Nucleus accumbens (tissue), 56 donors: ENCODE results near the gene NNMT.
"Not testable (repeated sequence)": the region's sequence is repeated elsewhere in the genome, so short reads cannot be mapped to it uniquely, and the experiment has no call there.

Source experiments
- DNase-seq, 56 donors: peaks; one replicate each; lab custom pipeline; 2025; lab: John Stamatoyannopoulos, UW

The NNMT gene

GRCh38 chr11:114304969-114305368 is 8.8 kb downstream of the NNMT start:
- DNase-seq, result no peak

DNA sequence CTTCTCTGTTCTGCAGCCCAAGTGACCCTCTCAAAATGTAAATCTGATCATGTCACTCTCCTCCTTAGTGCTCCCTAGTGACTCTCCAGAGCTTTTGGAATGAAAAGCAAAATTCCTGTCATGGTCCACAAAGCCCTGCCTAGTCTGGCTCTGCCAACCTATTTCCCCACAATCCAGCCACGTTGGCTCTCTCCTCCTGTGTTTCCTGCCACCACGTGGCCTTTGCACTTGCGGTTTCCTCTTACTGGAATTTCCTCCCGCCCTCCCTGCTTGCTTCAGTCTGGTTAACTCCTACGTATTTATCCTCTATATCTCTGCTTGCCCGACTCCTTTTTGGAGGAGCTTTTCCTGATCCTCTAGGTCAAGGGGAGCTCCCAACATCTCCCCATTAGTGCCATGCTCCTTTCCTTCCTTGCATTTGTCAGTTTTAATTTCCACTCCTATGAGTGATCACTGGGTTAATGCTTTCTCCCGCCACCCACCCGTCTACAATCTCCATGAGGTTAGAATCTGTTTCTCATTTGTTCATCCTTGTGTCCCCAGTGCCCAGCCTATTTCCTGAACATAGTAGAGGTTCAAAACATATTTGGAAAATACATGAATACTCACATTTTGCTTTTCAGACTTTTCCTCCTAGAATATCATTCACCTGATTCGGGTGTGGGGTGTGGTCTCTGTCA is 11.5 kb downstream of the NNMT start:
- DNase-seq, result no peak

GRCh38 chr11:114308689-114309089 is 12.5 kb downstream of the NNMT start:
- DNase-seq, result no peak

DNA sequence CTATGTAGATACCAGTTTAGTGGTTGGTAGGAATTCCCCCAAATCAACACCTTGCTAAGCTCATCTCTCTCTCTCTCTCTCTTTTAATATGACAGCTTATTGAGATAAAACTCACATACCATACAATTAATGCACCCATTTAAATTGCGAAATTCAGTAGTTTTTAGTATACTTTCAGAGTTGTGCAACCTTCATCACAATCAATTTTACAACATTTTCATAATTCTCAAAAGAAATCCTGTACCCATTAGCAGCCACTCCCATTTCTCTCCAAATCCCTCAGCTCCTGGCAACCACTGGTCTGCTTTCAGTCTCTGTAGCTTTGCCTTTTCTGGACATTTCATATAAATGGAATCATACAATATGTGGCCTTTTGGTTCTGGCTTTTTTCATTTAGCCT is 13.3 kb downstream of the NNMT start:
- DNase-seq, result no peak

DNA sequence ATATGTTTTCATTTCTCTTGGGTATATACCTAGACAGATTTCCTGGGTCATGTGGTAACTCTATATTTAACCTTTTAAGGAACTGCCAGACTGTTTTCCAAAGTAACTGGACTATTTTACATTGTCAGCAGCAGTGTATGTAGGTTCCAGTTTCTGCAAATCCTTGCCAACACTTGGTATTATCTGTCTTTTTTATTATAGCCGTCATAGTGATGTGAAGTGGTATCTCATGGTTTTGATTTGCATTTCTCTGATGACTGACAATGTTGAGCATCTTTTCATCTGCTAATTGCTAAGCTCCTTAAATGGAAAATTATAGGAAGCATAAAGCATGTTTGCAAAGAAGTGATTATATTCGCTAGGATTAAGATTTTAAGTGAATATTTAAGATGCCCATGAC is 13.9 kb downstream of the NNMT start:
- DNase-seq, result no peak

DNA sequence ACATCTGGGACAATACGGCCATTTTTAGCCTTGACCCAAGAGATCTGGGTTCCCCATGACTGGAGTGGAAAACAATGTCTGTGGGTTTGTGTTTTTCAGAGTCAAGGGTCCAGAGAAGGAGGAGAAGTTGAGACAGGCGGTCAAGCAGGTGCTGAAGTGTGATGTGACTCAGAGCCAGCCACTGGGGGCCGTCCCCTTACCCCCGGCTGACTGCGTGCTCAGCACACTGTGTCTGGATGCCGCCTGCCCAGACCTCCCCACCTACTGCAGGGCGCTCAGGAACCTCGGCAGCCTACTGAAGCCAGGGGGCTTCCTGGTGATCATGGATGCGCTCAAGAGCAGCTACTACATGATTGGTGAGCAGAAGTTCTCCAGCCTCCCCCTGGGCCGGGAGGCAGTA is 15.7 kb downstream of the NNMT start:
- DNase-seq, result no peak

DNA sequence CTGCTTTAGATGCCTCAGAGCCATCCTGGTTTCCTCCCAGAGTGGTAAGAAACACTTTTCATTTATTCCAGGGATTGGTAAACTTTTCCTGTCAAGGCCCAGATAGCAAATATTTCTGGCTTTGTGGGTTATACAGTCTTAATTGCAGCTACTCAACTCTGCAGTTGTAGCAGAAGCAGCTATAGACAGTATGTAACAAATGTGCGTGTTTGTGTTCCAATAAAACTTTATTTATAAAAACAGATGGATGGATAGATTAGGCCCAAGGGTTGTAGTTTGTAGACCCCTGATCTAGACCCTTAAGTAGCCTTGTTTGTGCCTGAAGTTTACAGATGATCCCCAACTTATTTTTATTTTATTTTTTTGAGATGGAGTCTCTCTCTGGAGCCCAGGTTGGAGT is 17.9 kb downstream of the NNMT start:
- DNase-seq, result no peak

- DNase-seq, result no peak
These were observed 19.7 kb downstream of the NNMT start for GRCh38 chr11:114315749-114316368.

DNA sequence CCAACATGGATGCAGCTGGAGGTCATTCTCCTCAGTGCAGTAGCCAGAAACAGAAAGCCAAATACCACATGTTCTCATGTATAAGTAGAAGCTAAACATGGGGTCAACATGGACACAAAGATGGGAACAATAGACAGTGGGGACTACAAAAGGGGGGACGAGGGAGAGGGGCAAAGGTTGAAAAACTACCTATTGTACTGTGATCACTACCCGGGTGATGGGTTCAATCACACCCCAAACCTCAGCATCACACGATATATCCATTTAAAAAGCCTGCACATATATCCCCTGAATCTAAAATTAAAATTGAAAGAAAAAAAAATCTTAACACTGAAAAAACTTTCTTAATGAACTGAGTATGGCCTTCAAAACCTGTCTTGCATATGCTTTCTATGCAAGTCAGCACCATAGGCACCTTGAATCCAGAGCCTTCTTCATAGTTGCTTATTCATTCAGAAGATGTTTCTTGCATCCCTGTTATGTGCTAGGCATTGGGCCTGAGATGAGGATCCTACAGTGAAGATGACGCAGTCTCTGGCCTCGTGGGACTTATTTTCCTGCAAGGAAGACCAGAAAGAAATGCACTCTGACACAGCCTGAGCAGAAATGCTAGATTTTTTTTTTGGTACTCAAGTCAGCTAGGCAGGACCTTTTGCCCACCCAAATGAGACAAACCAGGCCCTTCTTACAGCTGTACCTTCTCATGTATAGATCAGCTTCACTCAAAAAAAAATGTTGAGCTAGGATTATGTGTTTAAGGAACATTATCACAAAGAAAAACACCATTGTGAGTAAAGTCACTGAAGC is 21.0 kb downstream of the NNMT start:
- no peak for DNase-seq

DNA sequence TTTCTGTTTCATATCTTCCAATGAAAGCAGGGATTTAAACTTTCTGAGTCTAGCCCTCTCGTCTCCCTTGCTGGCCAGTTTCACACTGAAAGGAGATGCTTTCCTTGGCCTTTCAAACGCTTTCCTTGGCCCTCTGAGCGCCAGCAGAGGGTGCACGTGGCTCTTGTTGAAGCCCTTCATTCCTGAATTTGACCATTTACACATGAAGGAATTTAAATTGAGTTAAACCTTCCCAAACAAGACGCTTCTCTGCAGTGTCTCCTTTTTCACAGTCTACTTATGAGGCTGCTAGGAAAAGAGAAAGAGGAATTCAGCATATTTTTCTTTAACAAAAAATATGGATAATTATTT is 21.6 kb downstream of the NNMT start:
- peak in 3 of 56 donors; percentile 6 to 28 (median 23) for DNase-seq

DNA sequence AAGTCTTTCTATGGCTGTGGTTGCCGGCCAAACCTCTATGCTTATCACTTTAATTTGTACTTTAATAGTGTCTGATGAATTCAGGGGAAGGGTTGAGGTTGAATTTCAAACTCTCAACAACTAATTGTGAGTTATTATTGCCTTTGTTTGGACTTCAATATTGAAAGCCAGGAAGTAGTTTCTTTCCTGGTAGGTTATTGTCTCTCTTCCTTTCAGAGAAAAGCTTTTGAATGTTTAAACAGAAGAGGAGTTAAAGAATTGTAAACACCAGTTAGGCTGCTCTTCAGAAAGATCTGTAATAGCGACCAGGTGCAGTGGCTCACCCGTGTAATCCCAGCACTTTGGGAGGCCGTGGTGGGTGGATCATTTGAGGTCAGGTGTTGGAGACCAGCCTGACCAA is 22.2 kb downstream of the NNMT start:
- no peak for DNase-seq

DNA sequence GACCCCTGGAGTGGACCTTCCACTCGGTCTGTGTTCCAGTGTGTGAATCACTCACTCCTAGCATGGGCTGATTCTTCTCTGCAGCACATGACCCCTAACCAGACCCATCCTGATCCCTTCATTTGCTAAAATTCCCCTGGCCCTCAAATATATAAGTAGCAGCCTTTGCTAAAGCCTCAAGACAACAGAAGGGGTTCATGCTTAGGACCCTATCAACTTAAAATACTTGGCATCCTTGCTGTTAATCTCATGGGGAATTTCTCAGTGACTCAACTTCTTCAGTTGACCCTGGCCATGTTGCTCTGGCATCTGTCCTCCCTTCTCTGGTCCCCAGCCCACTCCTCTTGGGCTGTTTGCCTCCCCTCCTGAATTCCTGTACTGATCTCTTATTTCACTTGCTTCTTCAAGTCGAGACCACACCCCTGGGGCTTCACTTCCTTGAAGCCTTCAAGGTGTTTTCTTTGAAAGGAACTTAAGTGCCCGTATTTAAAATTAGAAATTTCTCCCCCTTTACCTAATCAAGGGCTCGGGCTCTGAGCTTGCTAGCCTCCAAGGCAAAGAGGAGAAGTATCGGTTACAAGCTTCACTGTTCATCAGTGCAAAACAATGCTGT is 23.6 kb downstream of the NNMT start:
- DNase-seq, result no peak

DNA sequence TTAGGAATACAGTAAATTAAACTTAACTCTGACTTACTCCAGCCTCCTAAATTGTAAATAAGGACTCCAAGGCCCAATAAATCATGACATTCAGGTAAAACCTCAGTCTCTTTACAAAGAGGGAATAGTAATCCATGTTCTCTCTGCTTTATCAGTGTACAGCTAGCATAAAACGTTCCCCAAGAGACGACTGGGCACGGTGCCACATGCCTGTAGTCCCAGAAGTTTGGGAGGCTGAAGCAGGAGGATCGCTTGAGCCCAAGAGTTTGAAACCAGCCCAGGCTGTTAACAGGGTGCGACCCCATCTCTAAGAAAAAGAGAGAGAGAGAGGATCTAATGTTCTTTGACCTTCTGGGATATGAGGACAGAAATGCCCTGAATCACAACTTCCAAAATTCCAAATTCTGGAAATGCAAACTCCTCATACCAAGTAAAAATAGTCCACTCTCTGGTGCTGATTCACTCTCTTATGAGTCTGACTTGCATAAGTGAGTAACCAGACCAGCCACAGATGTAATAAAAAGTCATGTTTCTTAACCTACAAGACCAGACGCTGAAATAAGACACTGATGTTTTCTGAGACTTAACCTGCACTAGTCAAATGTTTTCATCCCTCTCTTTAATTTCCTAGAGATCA is 25.5 kb downstream of the NNMT start:
- no peak for DNase-seq

DNA sequence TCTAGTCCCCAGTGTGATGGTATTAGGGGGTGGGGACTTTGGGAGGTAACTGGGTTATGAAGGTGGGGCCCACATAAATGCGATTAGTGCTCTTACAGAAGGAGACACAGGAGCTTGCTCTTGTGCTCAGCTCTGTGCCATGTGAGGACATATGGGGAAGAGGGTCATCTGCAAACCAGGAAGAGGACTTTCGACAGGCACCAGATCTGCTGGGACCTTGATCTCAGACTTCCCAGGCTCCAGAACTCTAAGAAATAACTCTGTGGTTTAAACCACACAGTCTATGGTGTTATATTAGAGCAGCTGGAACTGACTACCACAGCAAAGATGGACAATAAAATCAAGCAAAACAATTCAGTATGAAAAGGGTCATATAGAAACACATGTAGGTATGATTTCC is 26.7 kb downstream of the NNMT start:
- DNase-seq, result no peak

- no peak for DNase-seq
These were observed 30.0 kb downstream of the NNMT start for GRCh38 chr11:114326151-114326550.

DNA sequence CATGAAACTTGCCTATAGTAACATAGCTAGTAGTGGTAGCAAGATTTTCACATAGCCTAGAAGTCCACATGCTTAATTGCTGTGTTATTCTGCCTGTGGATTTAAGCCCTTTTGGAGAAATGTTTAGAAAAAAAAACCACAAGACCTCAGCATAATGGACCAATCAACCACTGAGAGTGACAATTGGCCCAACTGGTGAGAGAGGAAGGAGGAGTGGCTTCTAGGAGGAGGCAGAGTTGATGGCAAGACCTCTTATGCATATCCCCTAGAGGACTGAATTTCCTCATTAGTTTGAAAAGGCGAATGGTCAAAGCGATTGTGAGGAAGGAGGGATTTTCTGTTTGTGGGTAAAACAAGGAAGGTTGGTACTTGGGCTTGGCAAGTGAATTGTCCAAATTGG is 30.6 kb downstream of the NNMT start:
- no peak for DNase-seq

DNA sequence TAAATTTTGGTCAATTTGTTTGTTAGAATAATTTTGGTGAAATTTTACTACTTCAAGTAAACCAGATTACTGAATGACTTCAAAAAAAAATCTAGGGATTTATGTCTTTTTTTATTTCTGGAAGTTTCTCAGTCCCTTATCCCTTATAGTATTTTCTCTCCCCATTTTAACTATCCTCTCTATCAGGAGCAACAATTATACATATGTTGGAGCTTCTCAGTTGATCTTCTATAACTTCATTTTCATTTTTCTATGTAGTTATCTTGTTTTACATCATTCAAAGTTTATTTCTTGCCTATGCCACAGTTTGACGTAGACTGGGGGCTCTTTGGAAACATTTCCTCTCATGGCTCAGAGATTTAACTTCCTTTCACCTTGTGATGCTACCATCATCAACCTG is 34.2 kb downstream of the NNMT start:
- no peak for DNase-seq

DNA sequence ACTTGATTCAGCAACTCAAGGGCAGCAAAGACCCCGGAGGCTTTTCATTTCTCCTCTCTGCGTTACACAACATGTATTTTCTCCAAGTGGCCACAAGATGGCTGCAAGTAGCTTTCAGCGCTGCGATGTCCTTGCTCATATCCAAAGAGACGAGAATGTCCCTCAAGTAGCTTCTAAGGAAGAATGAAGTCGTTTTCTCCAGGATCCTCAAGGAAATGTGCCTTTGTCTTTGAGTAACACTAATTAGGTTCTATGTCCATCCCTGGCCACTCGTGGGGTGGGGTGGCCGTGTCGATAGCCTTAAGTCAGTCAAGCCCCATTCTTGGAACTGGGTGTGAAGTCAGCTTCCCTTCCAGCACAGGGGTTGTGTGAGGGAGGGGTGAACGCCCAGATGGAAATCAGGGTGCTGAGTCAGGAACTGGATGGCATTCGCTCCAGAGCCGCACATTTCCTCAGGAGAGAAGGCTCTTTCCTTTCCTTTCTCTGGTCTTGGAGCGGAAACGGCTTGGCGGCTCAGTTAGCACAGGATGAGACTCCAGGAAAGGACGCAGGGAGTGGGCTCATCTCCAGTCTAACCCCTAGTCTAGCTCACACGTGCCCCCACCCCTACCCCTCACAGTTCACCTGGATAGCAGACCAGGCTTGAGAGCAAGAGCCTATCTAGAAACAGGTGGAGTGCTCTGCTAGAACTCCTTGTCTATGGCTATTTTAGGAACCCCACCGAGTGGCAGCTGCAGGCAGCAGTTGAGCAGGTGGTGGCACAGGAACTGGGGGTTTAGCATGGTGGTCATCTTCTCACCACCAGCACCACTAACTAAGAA is 44.3 kb downstream of the NNMT start:
- peak in 26 of 56 donors; percentile 2 to 63 (median 15) for DNase-seq

DNA sequence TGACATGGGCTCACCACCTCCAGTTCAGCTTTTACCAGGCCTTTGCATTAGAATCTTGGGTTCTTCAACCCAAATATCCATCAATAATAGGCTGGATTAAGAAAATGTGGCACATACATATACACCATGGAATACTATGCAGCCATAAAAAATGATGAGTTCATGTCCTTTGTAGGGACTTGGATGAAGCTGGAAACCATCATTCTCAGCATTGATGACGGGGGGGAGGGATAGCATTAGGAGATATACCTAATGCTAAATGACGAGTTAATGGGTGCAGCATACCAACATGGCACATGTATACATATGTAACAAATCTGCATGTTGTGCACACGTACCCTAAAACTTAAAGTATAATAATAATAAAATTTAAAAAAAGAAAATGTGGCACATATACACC is 45.5 kb downstream of the NNMT start:
- DNase-seq, result not testable (repeated sequence)

- DNase-seq, result no peak
These were observed 46.3 kb downstream of the NNMT start for GRCh38 chr11:114342476-114342875.
